GM10248 (cell line): Measurements from ENCODE around the gene H2AZ2.
A peak's percentile ranks its signal among the peaks of the same experiment; 100 is the strongest.

Experiments
- CTCF ChIA-PET: fragments of 300-600 bp; sonication (Branson Sonifier 250); formaldehyde crosslinking; extraction: SDS; loops from one replicate; lab custom pipeline; 2021; ENCODE audit warnings: antibody characterized with exemption; lab: Yijun Ruan, JAX
- POLR2A ChIA-PET: fragments of 350-650 bp; sonication (Branson Sonifier 250); formaldehyde crosslinking; extraction: SDS; loops from one replicate; lab custom pipeline; 2020; ENCODE audit warnings: antibody characterized with exemption; lab: Yijun Ruan, JAX
- DNase-seq: peaks from one replicate; pipeline ENCODE4 v3.0.0; 2012; ENCODE audit errors: extremely low spot score
- TF ChIP-seq, protein P1 (sequence below): IDR thresholded peaks from 2 replicates; pipeline ENCODE4 v1.5.1; 2012; ENCODE audit warnings: mild to moderate bottlenecking, low read depth; ENCODE audit errors: extremely low read depth, missing control alignments, control extremely low read depth

H2AZ2 gene

GRCh38 chr7:44796504-44797328 lies 51.2 kb downstream of the H2AZ2 start, which contains the start of gene PPIA:
PPIA (plus strand) TSS chr7:44796681; CDS start chr7:44796725, 44 bp downstream.
- POLR2A ChIA-PET = interaction anchor here (0.5 to 1.8 kb wide), 9 partner anchors 9 to 223 kb away, joined by 3 to 10 read pairs (median 3); partner anchors contain the start of gene OGDH
- TF ChIP-seq, protein P1, sequence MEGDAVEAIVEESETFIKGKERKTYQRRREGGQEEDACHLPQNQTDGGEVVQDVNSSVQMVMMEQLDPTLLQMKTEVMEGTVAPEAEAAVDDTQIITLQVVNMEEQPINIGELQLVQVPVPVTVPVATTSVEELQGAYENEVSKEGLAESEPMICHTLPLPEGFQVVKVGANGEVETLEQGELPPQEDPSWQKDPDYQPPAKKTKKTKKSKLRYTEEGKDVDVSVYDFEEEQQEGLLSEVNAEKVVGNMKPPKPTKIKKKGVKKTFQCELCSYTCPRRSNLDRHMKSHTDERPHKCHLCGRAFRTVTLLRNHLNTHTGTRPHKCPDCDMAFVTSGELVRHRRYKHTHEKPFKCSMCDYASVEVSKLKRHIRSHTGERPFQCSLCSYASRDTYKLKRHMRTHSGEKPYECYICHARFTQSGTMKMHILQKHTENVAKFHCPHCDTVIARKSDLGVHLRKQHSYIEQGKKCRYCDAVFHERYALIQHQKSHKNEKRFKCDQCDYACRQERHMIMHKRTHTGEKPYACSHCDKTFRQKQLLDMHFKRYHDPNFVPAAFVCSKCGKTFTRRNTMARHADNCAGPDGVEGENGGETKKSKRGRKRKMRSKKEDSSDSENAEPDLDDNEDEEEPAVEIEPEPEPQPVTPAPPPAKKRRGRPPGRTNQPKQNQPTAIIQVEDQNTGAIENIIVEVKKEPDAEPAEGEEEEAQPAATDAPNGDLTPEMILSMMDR = no peak
- CTCF ChIA-PET = interaction anchor here (0.7 to 4.4 kb wide), 4 partner anchors 9 to 86 kb away, joined by 3 to 24 read pairs (median 6); no protein-coding TSS in a partner anchor
- DNase-seq = peak; percentile 100

- CTCF ChIA-PET = no interaction called here
These were observed 51.8 kb downstream of the H2AZ2 start for GRCh38 chr7:44796034-44796503.

DNA sequence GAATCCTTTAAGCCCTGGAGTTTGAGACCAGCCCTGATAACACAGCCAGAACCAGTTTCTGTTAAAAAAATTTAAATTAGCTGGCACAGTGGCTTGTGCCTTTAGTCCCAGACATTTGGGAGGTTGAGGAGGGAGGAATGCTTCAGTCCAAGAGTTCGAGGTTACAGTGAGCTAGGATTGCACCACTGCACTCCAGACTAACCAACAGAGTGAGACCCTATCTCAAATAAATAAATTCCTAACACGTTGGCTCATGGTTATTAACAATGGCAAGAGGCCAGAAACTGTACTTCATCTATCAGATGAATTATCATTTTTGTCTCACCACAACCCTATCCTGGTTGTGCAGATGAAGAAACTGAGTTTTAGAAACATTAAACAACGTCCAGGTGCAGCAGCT lies 53.6 kb downstream of the H2AZ2 start:
- ChIA-PET POLR2A (no interaction called here), CTCF (interaction anchor here (0.9 kb wide), 1 partner anchor 10 kb away, joined by 3 read pairs; no protein-coding TSS in a partner anchor)
- TF ChIP-seq, protein P1 = no peak
- DNase-seq = no peak

More at GRCh38 chr7:44796034-44796503, 51.8 kb downstream of the H2AZ2 start:
- POLR2A ChIA-PET = no interaction called here
- no peak for DNase-seq
- TF ChIP-seq, protein P1 = no peak

GRCh38 chr7:44793919-44794318 lies 54.0 kb downstream of the H2AZ2 start:
- POLR2A ChIA-PET = no interaction called here
- TF ChIP-seq, protein P1 = no peak
- DNase-seq = no peak
- CTCF ChIA-PET = no interaction called here

GRCh38 chr7:44791278-44792219 lies 56.3 kb downstream of the H2AZ2 start:
- DNase-seq = peak; percentile 14
- POLR2A ChIA-PET = interaction anchor here (0.6 kb wide), 1 partner anchor 9 kb away, joined by 6 read pairs; no protein-coding TSS in a partner anchor

More at GRCh38 chr7:44791278-44792219, 56.3 kb downstream of the H2AZ2 start:
- CTCF ChIA-PET = no interaction called here
- TF ChIP-seq, protein P1 = no peak
